Subcutaneous adipose tissue (tissue), 4 donors: Measurements from ENCODE around the gene LLGL2. TPM values are rescaled to one million over a fixed set of nuclear protein-coding genes. Genes with fewer than 3 reads are reported as not detected.

Source experiments
- CTCF ChIP-seq: fragments of 450-650 bp; IDR thresholded peaks from one replicate; pipeline ENCODE4 v1.5.1; 2016; ENCODE audit warnings: low read depth, mild to moderate bottlenecking, control low read depth, antibody characterized with exemption, moderate library complexity
- total RNA-seq, 4 donors: library from RNA; depleted of rRNA; stranded (reverse); fragments of >200 nt; gene quantifications; one replicate each; pipeline ENCODE4 v1.1.0, GENCODE V29; 2016

Gene LLGL2
- total RNA-seq, 4 donors from 2014 or later, result 2.0 to 7.3 (median 3.5) TPM

- TF ChIP-seq CTCF, result no peak
These were observed 4.2 kb upstream of the LLGL2 start for GRCh38 chr17:75521290-75521689.

GRCh38 chr17:75521951-75522727 is 3.4 kb upstream of the LLGL2 start:
- TF ChIP-seq CTCF, result no peak

GRCh38 chr17:75523647-75524046 is 1.9 kb upstream of the LLGL2 start:
- TF ChIP-seq CTCF, result no peak

GRCh38 chr17:75524269-75524969 is 1.1 kb upstream of the LLGL2 start:
- no peak for TF ChIP-seq CTCF

GRCh38 chr17:75525806-75526554 is 483 bp downstream of the LLGL2 start:
- no peak for TF ChIP-seq CTCF

GRCh38 chr17:75526555-75527270 is 1.2 kb downstream of the LLGL2 start:
- TF ChIP-seq CTCF, result no peak
